ENCODE data around the gene HLA-DOA.

GRCh38 chr6:33023536-33023935, 14.1 kb upstream of the HLA-DOA start:
- no peak for TF ChIP-seq FEZF1 (tag by site-specific recombination; IDR thresholded peaks at IDR 0.05)
- no peak for TF ChIP-seq ZNF501 (tag by site-specific recombination; IDR thresholded peaks at IDR 0.05)
- no peak for TF ChIP-seq ZNF768 (tag by site-specific recombination; IDR thresholded peaks at IDR 0.05)
- no peak for TF ChIP-seq PBX3 (CRISPR knock-in tag; IDR thresholded peaks at IDR 0.05)
- TF ChIP-seq SETDB1 (IDR thresholded peaks at IDR 0.05; ENCODE audit: insufficient read length, low read length): no peak
- no peak for TF ChIP-seq CTCF (tag by site-specific recombination; IDR thresholded peaks at IDR 0.05)
- no peak for TF ChIP-seq ZNF391 (tag by site-specific recombination; IDR thresholded peaks at IDR 0.05; ENCODE audit: borderline replicate concordance, low read depth)
- no peak for TF ChIP-seq PRDM4 (tag by site-specific recombination; IDR thresholded peaks at IDR 0.05)
- no peak for TF ChIP-seq ZNF701 (tag by site-specific recombination; IDR thresholded peaks at IDR 0.05)
- no peak for TF ChIP-seq REST (tag by site-specific recombination; IDR thresholded peaks at IDR 0.05)
- TF ChIP-seq KLF7 (tag by site-specific recombination; IDR thresholded peaks at IDR 0.05; ENCODE audit: borderline replicate concordance): no peak
